Thyroid gland (tissue), 4 donors: ENCODE data around the gene GGA3. TPM values are rescaled to one million over a fixed set of nuclear protein-coding genes. Genes with fewer than 3 reads are reported as not detected.

Experiments
- DNase-seq, 2 donors: peaks; one replicate each; pipeline ENCODE4 v3.0.0-alpha.2; 2019
- H3K27ac ChIP-seq, 3 donors: fragments of 200-600 bp; sonication (generic); 1 replicate in 2 of 3; 2 replicates in 1 of 3; pipeline ENCODE4 v1.5.1; 2016 to 2019; ENCODE audit warnings: mild to moderate bottlenecking in 1 of 3, moderate library complexity in 1 of 3
- H3K27me3 ChIP-seq: fragments of 200-600 bp; sonication (generic); one replicate; pipeline ENCODE4 v1.5.1; 2019
- H3K36me3 ChIP-seq, 2 donors: fragments of 200-600 bp; sonication (generic); one replicate each; pipeline ENCODE4 v1.5.1; 2016 to 2019
- H3K4me1 ChIP-seq, 2 donors: fragments of 200-600 bp; sonication (generic); one replicate each; pipeline ENCODE4 v1.5.1; 2017 to 2019
- H3K4me3 ChIP-seq, 3 donors: fragments of 200-600 bp; sonication (generic); replicated peaks in 1 of 3; 1 replicate in 2 of 3; 2 replicates in 1 of 3; pipeline ENCODE4 v1.5.1; 2016; ENCODE audit warnings: mild to moderate bottlenecking in 1 of 3
- H3K9me3 ChIP-seq: fragments of 200-600 bp; sonication (generic); one replicate; pipeline ENCODE4 v1.5.1; 2017
- POLR2A ChIP-seq, 2 donors: fragments of 450-650 bp; IDR thresholded peaks; one replicate each; pipeline ENCODE4 v1.6.1; 2017; ENCODE audit warnings: antibody characterized with exemption in 2 of 2, mild to moderate bottlenecking in 2 of 2, moderate library complexity in 1 of 2
- WGBS, 2 donors: methylation state at CpG; one replicate each; pipeline ENCODE4 v1.1.5; 2017; 5-methylcytosine and 5-hydroxymethylcytosine counted together
- intact Hi-C: fragments of 100-400 bp; cut with DNase I; formaldehyde crosslinking; loops from one replicate; pipeline ENCODE4 v1.15.1; 2023
- total RNA-seq, 4 donors: library from RNA; depleted of rRNA; stranded (reverse); fragments of >200 nt; gene quantifications; one replicate each; pipeline ENCODE4 v1.2.3, GENCODE V29; 2016
- TF ChIP-seq, protein P1 (sequence below), 6 experiments: fragments of 200-600 bp in 3 of 6; fragments of 450-650 bp in 3 of 6; sonication (generic) in 3 of 6; IDR thresholded peaks; one replicate each; pipeline ENCODE4 v1.5.1; 2016 to 2019; ENCODE audit warnings: antibody characterized with exemption in 6 of 6, mild to moderate bottlenecking in 2 of 6, inconsistent platforms in 1 of 6, moderate library complexity in 1 of 6

The GGA3 gene
- total RNA-seq, 4 donors from 2014 or later: 22.5 to 38.4 (median 24.1) TPM

DNA sequence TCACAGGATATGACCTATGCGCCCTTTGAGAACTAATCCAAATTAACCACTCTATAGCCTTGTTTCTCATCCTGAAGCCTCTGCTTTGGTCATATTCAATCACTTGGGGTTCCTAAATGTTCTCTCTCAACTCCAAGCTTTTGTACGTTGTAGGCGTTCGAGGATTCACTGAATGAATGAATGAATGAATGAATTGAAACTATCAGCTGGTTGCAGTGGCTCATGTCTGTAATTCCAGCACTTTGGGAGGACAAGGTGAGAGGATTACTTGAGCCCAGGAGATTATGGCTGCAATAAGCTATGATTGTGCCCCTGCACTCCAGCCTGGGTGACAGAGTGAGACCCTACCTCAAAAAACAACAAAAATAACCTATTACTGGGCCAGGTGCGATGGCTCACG is 72.8 kb downstream of the GGA3 start:
- no peak for DNase-seq
- WGBS, 2 donors: 90 to 92% methylated on average over 6 of the region's 6 CpGs
- no peaks in the 10 kb centered on the region for H3K9me3 ChIP-seq
- H3K4me1 ChIP-seq: no peaks in the 10 kb centered on the region
- no peak overlapping the region for H3K4me3 ChIP-seq
- no peaks in the 10 kb centered on the region for H3K36me3 ChIP-seq
- no peak overlapping the region for H3K27ac ChIP-seq
- H3K27me3 ChIP-seq: no peaks in the 10 kb centered on the region
- no peak for TF ChIP-seq POLR2A (IDR thresholded peaks at IDR 0.05)
- TF ChIP-seq, protein P1, sequence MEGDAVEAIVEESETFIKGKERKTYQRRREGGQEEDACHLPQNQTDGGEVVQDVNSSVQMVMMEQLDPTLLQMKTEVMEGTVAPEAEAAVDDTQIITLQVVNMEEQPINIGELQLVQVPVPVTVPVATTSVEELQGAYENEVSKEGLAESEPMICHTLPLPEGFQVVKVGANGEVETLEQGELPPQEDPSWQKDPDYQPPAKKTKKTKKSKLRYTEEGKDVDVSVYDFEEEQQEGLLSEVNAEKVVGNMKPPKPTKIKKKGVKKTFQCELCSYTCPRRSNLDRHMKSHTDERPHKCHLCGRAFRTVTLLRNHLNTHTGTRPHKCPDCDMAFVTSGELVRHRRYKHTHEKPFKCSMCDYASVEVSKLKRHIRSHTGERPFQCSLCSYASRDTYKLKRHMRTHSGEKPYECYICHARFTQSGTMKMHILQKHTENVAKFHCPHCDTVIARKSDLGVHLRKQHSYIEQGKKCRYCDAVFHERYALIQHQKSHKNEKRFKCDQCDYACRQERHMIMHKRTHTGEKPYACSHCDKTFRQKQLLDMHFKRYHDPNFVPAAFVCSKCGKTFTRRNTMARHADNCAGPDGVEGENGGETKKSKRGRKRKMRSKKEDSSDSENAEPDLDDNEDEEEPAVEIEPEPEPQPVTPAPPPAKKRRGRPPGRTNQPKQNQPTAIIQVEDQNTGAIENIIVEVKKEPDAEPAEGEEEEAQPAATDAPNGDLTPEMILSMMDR (IDR thresholded peaks at IDR 0.05): no peak
- intact Hi-C loops: no loop called here

Other genes with a start within 250 kb of the GGA3 start
- gene MRPL58, start 248.9 kb downstream of the GGA3 start, total RNA-seq: 10 to 100 TPM; 37.8 to 55.1 (median 49.7) TPM
- 100 to 1,000 TPM; 172 to 408 (median 330) TPM for gene ATP5PD, start 214.6 kb downstream of the GGA3 start, total RNA-seq
- gene KCTD2, start 214.4 kb downstream of the GGA3 start, total RNA-seq: 10 to 100 TPM; 33.6 to 48.6 (median 41.7) TPM
- gene SLC16A5, start 173.7 kb downstream of the GGA3 start, total RNA-seq: 10 to 100 TPM; 24.1 to 40.3 (median 27.6) TPM
- gene ARMC7, start 151.6 kb downstream of the GGA3 start, total RNA-seq: 10 to 100 TPM in 2 of 4 donors, 1 to 10 TPM in 2; 8.7 to 13.1 (median 10.5) TPM
- 100 to 1,000 TPM in 3 of 4 donors, 10 to 100 TPM in 1; 84.7 to 203 (median 107) TPM for gene NT5C, start 129.9 kb downstream of the GGA3 start, total RNA-seq
- 10 to 100 TPM; 15.1 to 23.4 (median 17.7) TPM for gene JPT1, start 107.1 kb downstream of the GGA3 start, total RNA-seq
- gene SUMO2, start 78.6 kb downstream of the GGA3 start, total RNA-seq: 100 to 1,000 TPM in 1 of 4 donors, 10 to 100 TPM in 3; 61.9 to 100 (median 82.1) TPM
- gene NUP85, start 55.9 kb downstream of the GGA3 start, total RNA-seq: 10 to 100 TPM; 24.7 to 31.7 (median 27.1) TPM
- 10 to 100 TPM; 29.9 to 59.4 (median 41.0) TPM for gene MRPS7, start 273 bp upstream of the GGA3 start, total RNA-seq
- 10 to 100 TPM; 17.7 to 31.1 (median 23.0) TPM for gene MIF4GD, start 9.6 kb upstream of the GGA3 start, total RNA-seq
- 10 to 100 TPM in 3 of 4 donors, 1 to 10 TPM in 1; 2.1 to 14.3 (median 12.7) TPM for gene SLC25A19, start 27.8 kb upstream of the GGA3 start, total RNA-seq
- gene GRB2, start 144.1 kb upstream of the GGA3 start, total RNA-seq: 100 to 1,000 TPM in 2 of 4 donors, 10 to 100 TPM in 2; 65.8 to 101 (median 97.3) TPM
- gene TMEM94, start 195.0 kb upstream of the GGA3 start, total RNA-seq: 100 to 1,000 TPM in 1 of 4 donors, 10 to 100 TPM in 3; 52.1 to 116 (median 92.7) TPM